GM12891 (cell line): ENCODE measurements around the gene ALK.

Experiments
- DNase-seq: peaks from one replicate; pipeline ENCODE4 v3.0.0; 2011; ENCODE audit warnings: low spot score; ENCODE audit not compliant: insufficient read length
- FAIRE-seq: peaks from 2 replicates; lab custom pipeline; 2011; peaks lifted over from hg19 to GRCh38; lab: Jason Lieb, UNC
- PAX5 ChIP-seq: IDR thresholded peaks from 2 replicates; pipeline ENCODE4 v1.6.1; 2011; ENCODE audit warnings: low read length, moderate library complexity, mild to moderate bottlenecking; ENCODE audit not compliant: insufficient read depth, severe bottlenecking
- POLR2A ChIP-seq: IDR thresholded peaks from 2 replicates; pipeline ENCODE4 v1.6.1; 2011; ENCODE audit warnings: low read depth, low read length, control low read depth
- POLR2AphosphoS5 ChIP-seq: IDR thresholded peaks from 2 replicates; pipeline ENCODE4 v1.6.1; 2011; ENCODE audit warnings: low read depth, low read length, control low read depth
- POU2F2 ChIP-seq: IDR thresholded peaks from 2 replicates; pipeline ENCODE4 v1.6.1; 2011; ENCODE audit warnings: low read depth, mild to moderate bottlenecking, control low read depth, low read length, moderate library complexity
- SPI1 ChIP-seq: IDR thresholded peaks from 2 replicates; pipeline ENCODE4 v1.6.1; 2011; ENCODE audit warnings: low read depth, low read length, control low read depth
- TAF1 ChIP-seq: IDR thresholded peaks from 2 replicates; pipeline ENCODE4 v1.6.1; 2011; ENCODE audit warnings: low read depth, low read length, control low read depth

The ALK gene

DNA sequence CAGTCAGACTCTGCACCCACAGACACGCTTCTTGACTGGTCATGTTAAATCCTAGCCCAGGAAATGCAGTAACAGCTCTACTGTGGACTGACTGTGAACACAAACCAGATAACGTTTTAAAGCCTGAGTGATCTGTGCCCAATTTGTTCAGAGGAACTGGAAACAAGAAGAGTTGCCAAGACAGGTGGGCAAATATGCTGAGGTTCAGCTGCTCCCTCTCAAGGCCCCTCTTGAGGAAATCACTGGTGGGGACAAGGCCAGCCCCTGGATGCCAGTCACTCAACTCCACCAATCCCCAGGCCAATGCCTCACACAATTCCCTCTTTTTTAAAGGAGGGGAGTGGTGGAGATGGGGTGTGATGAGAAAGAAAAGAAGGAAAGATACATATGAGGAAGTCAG, 261.2 kb downstream of the ALK start:
- FAIRE-seq (no peak), DNase-seq (no peak)
- TF ChIP-seq SPI1 (no peak), TAF1 (no peak), PAX5 (no peak), POLR2AphosphoS5 (no peak), POLR2A (no peak), POU2F2 (no peak)

DNA sequence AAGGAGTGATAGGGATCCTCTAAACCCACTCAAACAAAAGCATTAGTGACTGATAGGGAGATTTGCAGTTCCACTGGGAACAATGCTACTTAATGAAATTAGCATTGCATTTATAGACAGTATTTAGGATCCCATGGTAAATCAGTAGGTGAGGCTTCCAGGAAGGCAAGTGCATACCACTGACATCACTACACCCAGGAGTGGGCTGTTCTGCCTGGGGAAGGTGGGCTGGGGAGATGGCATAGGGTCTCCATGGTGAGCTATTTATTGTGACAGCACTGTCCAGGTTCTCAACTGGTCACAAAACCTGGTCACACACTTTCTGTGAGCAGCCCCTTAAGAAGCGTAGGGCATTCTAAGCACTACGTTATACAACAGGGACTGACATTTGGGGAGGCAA, 262.2 kb downstream of the ALK start:
- no peak for FAIRE-seq
- TF ChIP-seq POLR2A (no peak), POU2F2 (no peak), TAF1 (no peak), SPI1 (no peak), POLR2AphosphoS5 (no peak), PAX5 (no peak)
- no peak for DNase-seq

DNA sequence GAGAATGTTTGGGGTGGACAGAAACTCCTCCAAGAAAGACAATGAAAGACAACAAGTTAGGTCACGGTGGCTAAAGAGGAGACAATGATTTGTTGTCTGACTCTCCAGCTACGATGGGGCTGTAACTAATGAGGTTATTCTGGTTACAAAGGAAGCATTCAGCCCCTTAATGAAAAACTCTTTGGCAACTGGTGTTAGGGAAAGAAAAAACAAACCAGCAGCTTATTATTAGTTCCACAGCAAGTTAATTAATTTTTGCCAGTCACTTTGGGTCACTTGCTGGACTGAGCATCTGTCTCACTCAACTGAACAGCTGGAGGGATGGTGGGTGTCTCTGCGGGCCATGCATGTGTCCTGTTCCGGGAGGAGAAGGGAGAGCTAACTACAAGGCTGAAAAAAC, 263.7 kb downstream of the ALK start:
- TF ChIP-seq POU2F2: no peak
- TF ChIP-seq POLR2AphosphoS5: no peak
- TF ChIP-seq POLR2A: no peak
- no peak for TF ChIP-seq PAX5
- no peak for TF ChIP-seq SPI1
- TF ChIP-seq TAF1: no peak
- no peak for FAIRE-seq
- no peak for DNase-seq

DNA sequence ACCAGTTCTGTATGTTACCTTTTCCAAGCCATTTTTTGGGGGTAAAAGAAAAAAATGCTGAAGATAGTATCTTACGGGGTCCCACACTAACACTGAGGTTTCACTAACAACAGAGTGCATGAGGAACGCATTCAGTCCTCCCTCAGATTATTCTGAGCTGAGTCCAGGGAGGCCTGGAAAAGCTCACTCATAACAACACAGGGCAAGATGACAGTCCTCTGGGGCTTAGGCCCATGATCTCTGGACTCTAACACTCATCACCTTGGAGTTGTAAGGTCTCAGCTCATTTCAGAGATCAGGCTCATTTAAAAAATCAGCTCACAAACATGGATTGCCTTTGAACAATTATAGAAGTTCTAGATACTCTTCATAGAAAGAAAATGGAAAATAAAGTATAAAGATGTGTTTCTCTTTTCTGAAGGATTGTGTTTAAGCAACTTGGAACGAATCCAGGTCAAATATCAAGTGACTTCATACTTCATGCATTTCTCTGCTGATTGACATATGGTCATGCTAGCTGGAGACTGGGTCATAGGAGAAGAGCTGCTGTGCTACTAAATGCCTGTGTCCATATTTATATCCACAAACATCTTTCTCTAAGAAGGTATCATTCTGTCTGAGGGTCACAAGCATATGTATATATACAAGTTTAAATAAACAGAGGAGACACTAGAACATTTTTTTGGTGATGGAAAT, 265.8 kb downstream of the ALK start:
- DNase-seq (no peak), FAIRE-seq (no peak)
- TF ChIP-seq POLR2A: no peak
- TF ChIP-seq PAX5: no peak
- no peak for TF ChIP-seq TAF1
- TF ChIP-seq SPI1: no peak
- TF ChIP-seq POLR2AphosphoS5: no peak
- no peak for TF ChIP-seq POU2F2

DNA sequence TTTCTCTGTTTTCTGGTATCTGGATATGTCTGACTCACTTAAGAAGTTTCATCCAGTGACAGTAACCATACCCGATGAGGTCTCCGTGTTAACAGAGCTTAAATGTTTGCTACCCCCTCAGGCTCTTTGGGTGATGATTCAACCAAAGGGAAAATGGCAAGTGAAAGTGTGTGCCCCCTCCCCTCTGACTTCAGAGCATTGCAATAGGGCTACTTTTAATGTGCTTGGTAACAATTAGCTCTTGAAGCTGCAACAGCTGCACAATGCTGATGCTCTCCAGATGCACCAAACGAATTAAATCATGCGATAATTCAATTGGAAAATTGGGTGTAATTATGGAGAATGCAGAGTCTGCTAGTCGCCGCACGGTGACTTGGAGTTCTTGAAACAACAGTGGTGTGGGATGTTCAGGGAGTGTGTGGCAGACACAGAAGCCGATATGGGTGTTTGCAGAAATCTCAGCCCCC, 270.7 kb downstream of the ALK start:
- FAIRE-seq: no peak
- no peak for DNase-seq
- no peak for TF ChIP-seq POLR2AphosphoS5
- no peak for TF ChIP-seq POU2F2
- no peak for TF ChIP-seq TAF1
- no peak for TF ChIP-seq PAX5
- TF ChIP-seq POLR2A: no peak
- no peak for TF ChIP-seq SPI1

DNA sequence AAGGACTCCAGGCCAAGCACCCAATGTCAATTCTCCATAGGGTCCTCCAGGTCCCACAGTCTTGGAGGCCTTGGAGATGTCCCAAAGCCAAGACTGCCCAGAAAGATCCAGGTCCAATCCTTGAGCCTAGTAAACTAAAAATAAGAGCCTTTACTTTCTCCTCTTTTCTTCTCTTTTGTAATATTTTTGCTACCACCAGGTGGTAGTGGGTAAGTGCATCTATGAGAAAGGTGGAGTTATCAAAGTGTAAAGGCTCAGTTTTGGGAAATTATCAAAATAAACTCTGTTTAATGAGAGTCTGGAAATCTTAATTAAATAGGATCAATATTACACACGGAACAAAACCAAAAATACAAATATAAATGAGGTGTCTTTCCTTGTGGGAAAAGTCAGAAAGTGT, 276.4 kb downstream of the ALK start:
- FAIRE-seq (no peak), DNase-seq (no peak)

DNA sequence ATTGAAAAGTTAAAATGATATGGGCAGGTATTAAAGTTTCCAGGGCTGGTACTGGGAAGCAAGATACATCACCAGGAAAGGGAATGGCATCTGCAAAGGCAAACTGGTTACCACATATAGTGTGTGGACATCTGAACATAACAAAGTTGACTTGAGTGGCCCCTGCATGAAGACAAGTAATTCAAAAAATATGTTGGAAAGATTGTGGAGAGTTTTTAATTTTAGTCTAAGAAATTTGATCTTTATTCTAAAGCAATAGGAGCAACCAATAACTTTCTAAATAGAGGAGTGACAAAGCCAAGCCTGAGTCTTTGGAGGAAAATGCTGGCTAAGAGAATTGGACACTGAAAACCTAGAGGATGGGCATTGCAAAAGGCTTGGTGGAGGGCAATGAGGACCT, 278.2 kb downstream of the ALK start:
- TF ChIP-seq PAX5: no peak
- no peak for TF ChIP-seq TAF1
- no peak for TF ChIP-seq POLR2A
- TF ChIP-seq POLR2AphosphoS5: no peak
- no peak for TF ChIP-seq SPI1
- TF ChIP-seq POU2F2: no peak
- no peak for FAIRE-seq
- DNase-seq: no peak

More for the DNA sequence above, 276.4 kb downstream of the ALK start:
- TF ChIP-seq SPI1: no peak
- TF ChIP-seq PAX5: no peak
- TF ChIP-seq TAF1: no peak
- no peak for TF ChIP-seq POLR2AphosphoS5
- TF ChIP-seq POLR2A: no peak
- no peak for TF ChIP-seq POU2F2

DNA sequence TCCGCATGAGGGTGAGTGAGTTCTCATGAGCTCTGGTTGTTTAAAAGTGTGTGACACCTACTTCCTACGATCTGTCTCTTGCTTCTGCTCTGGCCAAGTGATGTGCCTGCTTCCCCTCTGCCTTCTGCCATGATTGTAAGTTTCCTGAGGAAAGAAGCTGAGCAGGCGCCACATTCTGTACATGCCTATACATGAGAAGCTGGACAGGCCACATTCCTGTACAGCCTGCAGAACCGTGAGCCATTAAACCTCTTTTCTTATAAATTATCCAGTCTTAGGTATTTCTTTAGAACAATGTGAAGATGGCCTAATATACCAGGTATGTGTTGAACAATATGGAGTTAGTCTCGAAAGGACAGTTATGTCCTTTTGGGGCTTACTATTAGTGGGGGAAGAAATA, 281.0 kb downstream of the ALK start:
- no peak for DNase-seq
- TF ChIP-seq POU2F2 (no peak), POLR2A (no peak), POLR2AphosphoS5 (no peak), PAX5 (no peak), SPI1 (no peak), TAF1 (no peak)
- FAIRE-seq: no peak

DNA sequence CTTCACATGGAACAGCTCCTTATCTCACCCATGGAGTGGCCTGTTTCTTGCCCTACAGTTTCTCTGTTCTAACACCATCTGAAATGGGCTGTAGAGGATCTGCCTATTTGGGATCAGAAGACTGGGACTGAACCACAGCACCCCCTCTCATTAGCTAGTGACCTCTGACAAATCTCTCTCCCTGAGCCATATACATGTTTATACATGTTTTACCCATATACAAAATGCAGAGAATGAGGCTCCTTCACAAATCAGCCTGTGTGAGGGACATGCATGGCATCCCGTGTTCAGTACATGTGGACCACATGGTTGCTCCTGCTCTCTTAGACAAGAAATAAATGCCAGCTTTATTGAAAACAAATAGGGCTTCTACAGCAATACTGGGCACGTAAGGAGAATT, 282.7 kb downstream of the ALK start:
- FAIRE-seq: no peak
- no peak for DNase-seq
- no peak for TF ChIP-seq POU2F2
- no peak for TF ChIP-seq POLR2A
- TF ChIP-seq TAF1: no peak
- no peak for TF ChIP-seq SPI1
- TF ChIP-seq PAX5: no peak
- TF ChIP-seq POLR2AphosphoS5: no peak

DNA sequence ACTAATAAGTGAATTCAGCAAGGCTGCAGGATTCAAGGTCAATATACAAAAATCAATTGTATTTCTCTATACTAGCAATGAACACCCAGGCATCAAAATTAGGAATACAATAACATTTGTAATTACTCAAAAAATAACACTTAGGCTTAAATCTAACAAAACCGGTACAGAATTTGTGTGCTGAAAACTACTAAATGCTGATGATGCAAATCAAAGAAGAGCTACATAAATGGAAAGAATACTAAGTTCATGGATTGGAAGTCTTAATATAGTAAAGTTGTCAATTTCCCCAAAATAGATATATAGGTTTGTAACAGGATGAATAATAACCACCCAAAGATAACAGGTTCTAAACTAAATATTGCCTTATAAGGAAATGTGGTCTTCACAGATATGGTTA, 286.5 kb downstream of the ALK start:
- no peak for TF ChIP-seq POLR2AphosphoS5
- no peak for TF ChIP-seq PAX5
- TF ChIP-seq POLR2A: no peak
- TF ChIP-seq SPI1: no peak
- TF ChIP-seq POU2F2: no peak
- no peak for TF ChIP-seq TAF1
- DNase-seq (no peak), FAIRE-seq (no peak)
